Activated CD4-positive, CD25-positive, alpha-beta regulatory T cell treated with anti-CD3 and anti-CD28 coated beads, Interleukin-2, amount 50 U/mL, for 72 hours (primary cell): Measurements from ENCODE around the gene MYH6.
"Not testable (repeated sequence)": the region's sequence is repeated elsewhere in the genome, so short reads cannot be mapped to it uniquely, and the experiment has no call there.

ENCODE experiments used
- DNase-seq: peaks from one replicate; pipeline ENCODE4 v3.0.0; 2021

The MYH6 gene

DNA sequence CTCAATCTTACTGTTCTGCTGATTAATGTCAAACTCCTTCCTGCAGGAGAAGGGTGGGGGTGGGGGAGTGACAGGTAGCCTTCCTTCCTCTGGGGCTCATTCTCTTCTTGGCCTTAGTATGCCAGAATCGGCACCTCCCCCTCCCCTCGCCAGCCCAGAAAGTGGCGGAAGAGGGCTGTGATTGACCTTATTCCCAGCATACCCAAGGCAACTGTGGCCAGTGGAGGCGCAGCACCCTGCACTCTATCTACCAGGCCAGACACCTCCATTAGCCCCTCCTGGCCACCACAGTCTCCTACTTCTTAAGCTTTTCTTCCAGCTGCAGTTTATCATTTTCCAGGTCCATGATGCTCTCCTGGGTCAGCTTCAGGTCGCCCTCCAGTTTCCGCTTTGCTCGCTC, 15.5 kb downstream of the MYH6 start:
- no peak for DNase-seq

DNA sequence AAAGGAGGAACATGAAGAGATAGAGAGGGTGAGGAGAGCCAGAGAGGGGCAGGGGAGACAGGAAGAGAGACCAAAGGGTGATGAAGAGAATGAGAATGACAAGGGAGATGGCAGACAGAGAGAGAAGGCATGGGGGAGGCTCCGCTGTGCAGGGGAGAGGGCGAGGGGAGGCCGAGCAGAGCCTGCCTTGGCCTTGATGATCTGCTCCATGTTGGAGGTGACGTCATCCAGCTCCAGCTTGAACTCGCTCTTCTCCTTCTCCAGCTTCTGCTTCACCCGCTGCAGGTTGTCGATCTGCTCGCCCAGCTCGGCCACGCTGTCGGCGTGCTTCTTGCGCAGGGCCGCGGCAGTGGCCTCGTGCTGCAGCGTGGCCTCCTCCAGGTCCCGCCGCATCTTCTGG, 18.2 kb downstream of the MYH6 start:
- not testable (repeated sequence) for DNase-seq

DNA sequence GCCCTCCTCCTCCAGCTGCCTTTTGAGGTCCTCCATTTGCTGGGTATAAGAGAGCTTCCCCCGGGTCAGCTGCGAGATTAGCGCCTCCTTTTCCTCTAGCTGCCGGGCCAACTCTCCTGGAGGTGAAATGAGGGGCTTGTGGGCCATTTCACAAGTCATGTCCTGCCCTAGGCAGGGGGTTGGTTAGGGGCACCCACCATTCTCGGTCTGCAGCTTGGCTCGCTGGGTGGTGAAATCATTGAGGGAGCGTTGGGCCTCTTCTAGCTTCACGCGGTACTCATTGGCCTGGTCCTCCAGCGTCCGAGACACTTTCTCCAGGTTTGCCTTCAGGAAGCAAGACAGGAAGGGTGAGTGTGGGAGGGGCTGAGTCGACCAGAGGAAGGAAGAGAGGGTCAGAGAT, 18.7 kb downstream of the MYH6 start:
- no peak for DNase-seq

DNA sequence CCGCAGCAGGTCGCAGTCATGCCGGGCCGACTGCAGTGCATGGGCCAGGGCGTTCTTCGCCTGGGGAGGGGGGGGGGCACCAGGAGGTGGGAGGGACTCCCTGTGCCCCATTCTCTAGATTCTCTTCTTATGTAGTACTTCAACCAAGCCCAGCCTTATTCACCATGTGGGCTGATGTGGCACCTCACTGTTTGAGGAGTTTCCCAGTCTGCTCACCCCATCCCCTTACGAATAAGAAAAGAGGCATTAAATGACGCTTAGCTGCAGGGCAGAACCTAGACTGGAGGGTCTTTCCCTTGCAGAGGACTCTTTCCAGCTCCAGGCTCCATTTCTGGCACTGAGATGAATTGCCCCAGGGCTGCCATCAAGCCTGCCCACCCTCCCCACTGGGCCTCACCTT, 19.1 kb downstream of the MYH6 start:
- DNase-seq, result no peak

DNA sequence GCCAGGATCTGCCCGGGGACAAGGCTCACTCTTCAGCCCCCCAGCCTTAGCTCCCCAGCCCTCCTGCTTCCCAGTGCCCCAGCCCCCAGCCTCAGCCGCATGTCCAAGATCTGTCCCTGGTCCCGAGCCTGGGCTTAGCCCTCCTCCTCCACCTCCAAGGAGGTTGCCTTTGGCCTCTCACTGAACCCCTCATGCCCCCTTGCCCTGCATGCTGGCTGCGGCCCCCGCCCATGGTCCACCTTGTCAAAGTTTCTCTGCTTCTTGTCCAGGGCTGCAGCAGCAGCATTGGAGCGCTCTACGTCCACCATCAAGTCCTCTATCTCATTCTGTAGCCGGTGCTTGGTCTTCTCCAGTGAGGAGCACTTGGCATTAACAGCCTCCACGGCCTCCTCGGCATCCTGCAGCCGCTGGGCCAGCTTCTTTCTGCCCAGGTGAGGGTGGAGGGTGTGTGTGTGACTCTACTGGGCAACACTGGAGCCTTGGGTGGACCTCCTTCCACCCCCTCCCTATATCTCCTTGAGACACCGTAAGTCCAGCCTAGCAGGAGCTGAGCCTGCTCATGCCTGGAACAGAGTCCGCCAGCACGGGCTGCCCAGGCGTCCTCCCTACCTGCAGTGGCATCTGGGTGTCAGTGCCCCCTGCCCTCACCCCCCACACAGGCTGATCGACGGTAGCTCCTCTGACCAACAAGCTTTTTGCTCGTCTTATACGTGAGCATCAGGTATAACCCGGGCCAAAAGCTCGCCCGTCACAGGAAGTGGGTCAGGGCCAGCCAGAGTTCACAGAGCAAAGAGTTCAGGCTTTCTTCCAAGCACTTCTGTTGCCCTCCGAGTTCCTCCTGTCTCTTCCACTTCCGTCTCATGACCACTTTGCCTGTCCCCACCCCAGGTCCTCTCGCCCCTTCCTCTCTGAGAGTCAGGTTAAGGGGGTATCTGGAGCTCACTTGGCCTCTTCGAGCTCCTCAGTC, 19.9 kb downstream of the MYH6 start:
- no peak for DNase-seq

DNA sequence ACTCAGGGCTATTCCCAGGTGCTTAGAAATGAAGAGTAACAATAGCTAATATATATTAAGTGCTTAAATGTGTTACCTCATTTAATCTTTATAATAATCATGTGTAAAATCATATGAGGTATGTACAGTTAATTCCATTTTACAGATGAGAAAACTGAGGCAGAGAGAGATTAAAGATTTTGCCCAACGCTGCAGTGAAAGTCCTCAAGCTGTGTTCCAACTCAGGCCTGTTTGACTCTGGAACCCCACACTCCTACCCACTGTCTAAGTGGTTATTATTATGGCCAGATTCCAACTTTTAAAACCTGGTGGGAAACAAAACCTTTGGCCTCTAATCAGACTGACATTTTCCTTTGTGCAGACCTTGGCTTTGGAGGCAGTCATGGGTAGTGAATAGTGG, 21.1 kb downstream of the MYH6 start:
- no peak for DNase-seq

DNA sequence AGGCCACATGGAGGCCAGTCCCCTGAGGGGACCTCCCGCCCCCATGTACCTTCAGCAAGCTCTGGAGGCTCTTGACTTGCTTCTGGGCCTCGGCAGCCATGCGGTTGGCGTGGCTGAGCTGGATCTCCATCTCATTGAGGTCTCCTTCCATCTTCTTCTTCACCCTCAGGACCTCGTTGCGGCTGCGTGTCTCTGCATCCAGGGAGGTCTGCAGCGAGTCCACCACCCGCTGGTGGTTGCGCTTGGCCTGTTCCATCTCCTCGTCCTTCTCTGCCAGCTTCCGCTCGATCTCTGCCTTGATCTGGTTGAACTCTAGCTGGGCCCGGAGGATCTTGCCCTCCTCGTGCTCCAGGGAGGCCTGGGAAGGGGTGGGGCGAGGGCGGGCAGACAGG, 21.8 kb downstream of the MYH6 start:
- not testable (repeated sequence) for DNase-seq

DNA sequence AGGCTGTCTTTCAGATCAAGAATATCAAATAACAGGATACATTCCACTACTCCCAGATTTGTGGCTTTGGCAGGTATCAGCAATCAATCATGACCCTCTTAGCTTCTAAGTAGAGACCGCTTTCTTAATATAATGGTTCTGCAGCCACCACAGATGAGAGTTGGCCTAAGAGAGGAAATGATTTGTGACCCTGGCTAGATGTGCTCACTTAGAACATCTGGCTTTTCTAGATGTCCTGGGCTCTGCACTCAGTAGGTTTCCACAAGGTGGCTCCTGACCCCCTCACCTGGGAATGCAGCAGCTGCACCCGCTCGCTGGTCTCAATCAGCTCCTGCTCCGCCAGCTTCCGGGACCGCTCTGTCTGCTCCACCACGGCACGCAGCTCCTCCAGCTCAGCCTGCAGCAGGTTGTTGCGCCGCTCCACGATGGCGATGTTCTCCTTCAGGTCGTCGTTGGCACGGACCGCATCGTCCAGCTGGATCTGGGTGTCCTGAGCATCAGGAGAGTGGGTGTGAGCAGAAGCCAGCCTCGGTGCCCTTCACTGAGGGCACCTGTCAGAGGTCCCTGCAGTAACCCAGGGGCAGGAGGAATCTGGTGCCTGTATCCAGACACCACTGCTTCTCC, 22.3 kb downstream of the MYH6 start:
- no peak for DNase-seq

DNA sequence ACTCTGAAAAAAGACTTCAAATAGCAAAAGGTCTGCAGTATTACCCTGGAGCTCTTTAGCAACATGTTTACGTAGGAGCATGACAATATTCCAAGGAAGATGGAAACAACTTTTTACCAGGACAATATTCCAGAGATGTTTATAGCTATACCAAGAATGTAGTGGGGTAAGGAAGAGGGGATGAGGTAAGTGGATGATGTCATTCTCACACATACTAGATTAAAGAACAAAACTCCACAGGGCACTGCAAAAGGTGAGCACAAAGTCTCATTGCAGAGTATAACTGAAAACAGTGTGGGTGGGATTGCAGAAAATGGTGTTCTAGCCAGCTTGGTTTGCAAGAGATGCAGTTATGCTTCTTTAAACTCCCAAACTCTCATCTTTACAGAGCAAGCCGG, 22.8 kb downstream of the MYH6 start:
- no peak for DNase-seq

DNA sequence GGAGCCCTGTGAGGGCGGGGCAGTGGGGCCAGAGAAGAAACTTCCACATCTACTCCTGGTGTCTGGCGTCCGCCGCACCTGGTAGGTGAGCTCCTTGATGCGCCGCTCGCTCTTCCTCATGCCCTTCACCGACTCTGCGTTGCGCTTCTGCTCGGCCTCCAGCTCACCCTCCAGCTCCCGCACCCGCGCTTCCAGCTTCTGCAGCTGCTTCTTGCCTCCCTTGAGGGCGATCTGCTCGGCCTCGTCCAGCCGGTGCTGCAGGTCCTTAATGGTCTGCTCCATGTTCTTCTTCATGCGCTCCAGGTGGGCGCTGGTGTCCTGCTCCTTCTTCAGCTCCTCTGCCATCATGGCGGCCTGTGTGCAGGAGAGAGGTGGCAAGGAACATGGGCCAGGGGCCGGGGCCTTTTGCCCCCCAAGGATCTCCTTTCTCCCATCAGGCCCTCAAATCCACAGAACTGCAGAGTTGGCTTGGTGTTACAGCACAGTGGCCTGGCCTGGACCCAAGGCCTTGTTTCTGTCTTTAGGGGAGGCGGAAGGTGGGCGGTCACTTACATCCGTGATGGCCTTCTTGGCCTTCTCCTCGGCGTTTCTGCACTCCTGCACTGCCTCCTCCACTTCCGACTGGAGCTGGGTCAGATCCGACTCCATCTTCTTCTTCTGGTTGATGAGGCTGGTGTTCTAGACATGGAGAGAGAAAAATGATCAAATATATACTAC, 23.6 kb downstream of the MYH6 start:
- no peak for DNase-seq

DNA sequence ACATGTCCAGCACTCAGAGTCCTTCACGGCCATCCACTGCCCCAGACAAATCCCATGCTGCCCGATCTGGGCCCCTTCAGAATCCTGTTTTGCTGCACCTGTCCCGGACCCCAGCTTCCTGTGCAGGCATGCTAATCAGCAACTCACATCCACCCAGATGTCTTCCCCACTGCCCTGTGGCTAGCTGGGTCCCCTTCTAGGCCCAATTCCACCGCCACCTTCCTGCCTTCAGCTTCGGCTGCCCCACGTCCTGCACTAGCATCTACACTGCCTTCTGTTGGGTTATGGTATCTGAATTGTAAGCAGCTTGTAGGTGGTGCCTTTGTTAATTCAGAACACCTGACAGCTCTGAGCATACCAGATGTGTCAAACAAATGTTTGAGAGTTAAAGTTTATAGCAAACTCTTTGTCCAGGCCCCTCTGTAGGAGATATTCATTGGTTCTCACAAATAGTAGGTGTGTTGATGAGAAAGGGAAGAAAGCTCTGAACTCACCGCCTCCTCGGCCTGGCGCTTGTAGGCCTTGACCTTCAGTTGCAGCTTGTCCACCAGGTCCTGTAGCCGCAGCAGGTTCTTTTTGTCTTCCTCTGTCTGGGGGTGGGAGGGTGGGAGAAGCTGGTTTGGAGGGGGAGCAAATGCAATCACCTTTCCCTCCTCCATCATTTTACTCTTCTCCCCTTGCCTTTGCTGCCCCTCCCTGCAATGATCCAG, 25.2 kb downstream of the MYH6 start:
- DNase-seq, result no peak

DNA sequence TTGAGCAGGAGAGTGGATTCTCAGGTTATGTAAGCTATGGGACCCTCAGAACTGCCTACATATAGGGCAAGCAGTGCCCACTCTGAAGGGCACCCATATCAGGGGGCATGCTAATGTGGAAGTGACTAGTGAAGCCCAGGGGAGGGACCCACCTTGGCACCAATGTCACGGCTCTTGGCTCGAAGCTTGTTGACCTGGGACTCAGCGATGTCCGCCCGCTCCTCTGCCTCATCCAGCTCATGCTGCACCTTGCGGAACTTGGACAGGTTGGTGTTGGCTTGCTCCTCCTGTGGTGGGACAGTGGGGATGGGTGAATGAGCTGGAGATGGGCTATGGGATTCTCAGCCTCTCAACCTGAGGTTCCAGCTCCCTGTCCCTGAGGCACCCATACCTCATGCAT, 25.8 kb downstream of the MYH6 start:
- DNase-seq, result no peak

DNA sequence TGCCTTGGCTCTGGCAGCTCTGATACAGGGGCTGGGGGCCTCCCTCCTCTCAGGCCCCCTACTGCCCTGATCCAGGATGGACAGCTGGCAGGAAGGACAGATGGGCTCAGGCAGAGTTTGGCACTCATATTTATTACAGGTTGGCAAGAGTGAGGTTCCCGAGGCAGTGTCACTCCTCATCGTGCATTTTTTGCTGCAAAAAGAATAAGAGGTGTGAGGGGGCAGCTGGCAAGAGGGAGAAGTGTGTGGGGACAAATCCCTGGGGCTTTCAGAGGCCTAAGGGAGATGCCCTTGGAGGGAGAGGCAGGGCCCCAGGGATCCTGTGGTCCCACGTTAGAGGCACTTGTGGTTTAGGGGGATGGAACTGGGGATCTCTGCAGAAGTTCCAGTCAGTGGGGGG, 26.2 kb downstream of the MYH6 start:
- DNase-seq, result no peak

DNA sequence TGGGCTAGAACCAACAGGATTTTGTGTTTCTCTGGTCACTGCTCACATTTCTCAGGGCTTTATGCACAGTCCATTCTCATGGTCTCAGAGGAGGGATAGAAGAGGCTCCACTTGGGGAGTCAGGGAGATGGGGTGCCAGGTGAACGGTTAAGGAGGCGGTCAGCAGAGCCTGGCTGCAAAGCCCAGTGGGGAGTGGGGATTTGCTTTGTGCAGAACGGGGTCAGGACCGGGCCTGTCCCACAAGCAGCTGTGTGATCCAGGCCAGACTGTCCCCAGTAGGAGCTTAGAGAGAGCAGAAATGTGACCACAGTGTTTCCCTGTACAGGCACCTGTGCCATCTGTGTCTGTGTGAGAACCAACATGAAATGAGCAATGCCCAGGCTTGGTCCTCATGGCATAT, 27.1 kb downstream of the MYH6 start:
- DNase-seq, result no peak

DNA sequence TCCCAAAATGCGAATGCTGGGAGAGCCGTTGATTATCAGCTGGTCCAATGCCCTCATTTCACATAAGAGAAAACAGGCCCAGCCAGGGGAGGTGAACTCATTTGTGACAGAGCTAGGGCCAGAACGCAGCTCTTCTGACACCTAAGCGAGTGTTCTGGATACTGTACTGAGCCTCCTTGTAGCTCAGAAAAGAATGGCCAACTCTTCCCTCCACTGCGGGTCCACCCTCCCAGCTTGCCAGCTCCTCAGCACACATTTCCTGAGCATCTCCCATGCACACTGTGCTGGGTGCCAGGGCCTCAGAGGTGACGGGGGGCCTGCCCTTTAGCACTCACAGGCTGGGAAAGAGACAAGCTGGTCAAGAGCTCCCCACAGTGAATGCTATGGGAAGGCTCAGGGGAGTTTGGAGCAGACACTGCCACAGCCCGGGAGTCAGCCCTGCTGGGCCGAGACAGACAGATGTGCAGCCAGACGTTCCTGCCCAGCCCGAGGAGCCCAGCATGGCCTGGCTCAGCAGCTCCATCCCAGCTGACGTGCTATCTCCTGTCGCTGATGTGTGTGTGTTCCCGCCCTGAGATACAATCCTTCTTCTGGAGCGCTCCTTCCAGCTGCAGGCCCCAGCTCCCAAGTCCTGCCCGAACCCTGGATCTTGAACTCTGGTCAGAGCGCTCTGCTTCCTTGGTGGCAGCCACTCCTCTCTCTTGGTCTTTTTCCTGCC, 27.7 kb downstream of the MYH6 start:
- no peak for DNase-seq

DNA sequence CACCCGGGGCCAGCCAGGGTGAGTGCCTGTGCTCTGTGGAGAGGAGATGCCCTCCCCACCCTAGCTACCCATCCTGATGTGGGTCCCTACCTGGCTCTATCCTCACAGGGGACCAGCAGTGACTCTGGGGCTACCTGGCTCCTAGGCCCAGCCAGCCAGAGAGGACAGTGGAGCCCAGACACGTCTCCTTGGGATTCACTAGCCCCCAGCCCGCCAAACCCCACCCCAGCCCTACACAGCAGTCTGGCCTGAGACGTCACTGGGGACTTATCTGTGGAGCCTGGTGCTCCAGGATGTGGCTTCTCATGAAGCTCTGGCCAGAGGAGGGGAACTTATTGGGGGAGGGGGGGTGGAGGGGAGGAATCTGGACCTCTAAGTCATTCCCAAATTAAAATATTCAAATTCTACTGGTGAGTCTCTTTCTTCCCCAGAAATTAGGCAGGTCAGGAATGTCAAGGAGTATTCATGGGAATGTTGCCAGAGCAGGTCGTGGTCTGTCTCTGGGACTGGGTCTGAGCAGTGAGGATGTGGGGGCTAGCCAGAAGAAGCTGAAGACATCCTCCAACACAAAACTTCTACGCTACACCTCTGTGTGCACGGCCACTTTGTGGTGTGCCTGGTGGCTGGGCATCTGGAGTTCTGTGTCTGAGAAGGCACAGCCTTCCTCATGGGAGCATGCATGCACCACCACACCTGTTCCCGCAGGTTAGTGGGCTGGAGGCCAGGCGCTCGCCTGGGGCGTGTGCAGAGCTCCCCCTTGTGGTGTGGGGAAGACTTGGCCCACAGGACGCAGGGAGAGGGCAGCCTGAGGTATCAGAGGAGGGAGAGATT, 28.5 kb downstream of the MYH6 start:
- DNase-seq, result peak; percentile 68

DNA sequence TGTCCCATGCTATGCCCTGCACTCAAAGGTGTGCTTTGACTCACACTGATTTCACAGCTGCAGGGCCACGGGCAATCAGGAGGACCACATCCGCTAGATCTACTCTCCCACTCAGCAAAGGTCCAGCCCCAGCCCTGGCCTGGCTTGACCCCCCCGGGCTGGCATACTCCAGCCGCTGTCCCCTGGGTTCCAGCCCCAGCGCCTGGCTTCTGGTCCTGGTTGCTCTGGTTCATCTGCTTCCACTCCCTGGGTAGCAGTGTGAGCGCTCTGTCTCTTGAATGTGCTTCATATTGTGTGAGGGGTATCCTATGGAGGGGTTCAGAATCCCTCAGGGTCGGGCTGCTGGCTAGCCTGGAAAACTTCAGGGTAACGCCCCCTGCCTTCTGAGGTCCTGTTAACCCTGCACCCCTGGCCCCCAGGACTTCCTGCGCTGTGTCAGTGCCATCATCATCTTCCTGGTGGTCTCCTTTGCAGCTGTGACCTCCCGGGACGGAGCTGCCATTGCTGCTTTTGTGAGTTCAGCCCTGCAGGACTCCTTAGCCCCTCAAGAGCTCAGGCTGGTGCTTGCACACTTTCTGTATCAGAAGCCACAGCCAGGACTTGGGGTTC, 29.4 kb downstream of the MYH6 start:
- DNase-seq, result no peak

DNA sequence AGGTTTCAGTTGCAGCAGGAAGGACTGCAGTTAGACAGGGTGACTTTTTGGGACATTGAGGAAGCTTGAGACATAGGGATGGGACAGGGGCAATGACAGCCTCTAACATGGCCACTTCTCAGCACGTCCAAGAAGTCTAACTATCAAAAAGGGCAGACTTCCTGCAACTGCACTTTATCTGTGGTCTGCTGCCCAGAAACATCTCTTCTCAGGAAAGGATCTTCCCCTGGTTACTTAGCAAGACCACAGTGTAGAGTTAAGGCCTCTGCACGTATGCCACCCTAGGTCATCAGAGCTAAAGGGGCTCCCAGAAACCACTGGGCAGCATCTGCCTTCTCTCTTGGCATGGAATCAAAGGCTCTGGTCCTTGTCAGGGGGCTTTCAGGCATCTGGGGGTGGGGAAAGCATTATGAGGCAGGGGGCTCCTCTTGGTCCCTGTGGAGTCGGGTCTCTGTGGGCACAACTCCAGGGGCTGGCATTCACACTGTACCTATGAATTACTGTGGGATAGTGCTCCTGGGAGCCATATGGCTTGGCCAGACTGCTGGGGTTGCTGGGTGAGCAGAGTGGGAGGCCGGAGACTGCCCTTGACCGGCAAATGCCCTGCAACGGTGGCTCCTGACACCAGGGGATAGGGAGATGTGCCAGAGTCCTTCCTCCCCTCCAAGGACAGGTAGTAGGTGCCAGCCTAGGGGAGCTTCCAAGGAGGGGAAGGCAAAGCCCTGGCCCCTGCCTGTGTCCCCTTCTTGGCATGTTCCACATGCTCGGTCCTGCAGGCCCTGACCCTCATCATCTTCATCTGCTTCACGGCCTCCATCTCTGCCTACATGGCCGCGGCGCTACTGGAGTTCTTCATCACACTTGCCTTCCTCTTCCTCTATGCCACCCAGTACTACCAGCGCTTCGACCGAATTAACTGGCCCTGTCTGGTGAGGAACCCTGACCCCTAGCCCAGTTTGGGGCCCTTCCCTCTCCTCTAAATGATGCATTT, 30.2 kb downstream of the MYH6 start:
- DNase-seq, result no peak

DNA sequence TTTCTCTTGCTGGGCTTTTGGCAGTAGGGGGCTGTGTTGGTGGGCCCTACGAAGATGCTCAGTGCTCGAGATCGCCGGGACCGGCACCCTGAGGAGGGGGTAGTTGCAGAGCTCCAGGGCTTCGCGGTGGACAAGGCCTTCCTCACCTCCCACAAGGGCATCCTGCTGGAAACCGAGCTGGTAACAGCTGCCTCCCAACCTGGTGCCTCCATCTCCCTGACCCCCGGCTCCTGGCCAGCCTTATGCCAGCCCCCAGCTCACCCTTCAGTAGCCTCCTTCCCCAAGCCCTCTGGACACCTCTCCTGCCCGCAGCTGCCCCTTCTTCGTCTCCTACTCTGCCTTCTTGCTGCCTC, 30.9 kb downstream of the MYH6 start:
- no peak for DNase-seq
